H1 (cell line): ENCODE results near the gene PCDH9. TPM values are rescaled to one million over a fixed set of nuclear protein-coding genes. Genes with fewer than 3 reads are reported as not detected.

Experiments
- CTCF ChIA-PET: fragments of 300-600 bp; sonication (Branson Sonifier 250); formaldehyde crosslinking; loops from one replicate; lab custom pipeline; 2021; ENCODE audit not compliant: partially characterized antibody; lab: Charles Lee
- POLR2A ChIA-PET: fragments of 300-600 bp; sonication (Branson Sonifier 250); formaldehyde crosslinking; loops from one replicate; lab custom pipeline; 2021; ENCODE audit warnings: inconsistent platforms; ENCODE audit not compliant: partially characterized antibody; lab: Charles Lee
- DNase-seq, 2 experiments: peaks; one replicate each; pipeline versions ENCODE4 v3.0.0 to v3.0.0-alpha.2; 2010 to 2022; ENCODE audit warnings: low spot score in 2 of 2, low read depth in 1 of 2, mixed read lengths in 1 of 2
- FAIRE-seq: peaks from 2 replicates; lab custom pipeline; 2011; peaks lifted over from hg19 to GRCh38; lab: Jason Lieb, UNC
- H2AFZ ChIP-seq: 2 replicates; pipeline ENCODE4 v1.8.1; 2012; ENCODE audit warnings: low read length, inconsistent platforms
- H2AK5ac ChIP-seq: 2 replicates; pipeline ENCODE4 v1.6.1; 2013; ENCODE audit warnings: low read depth, low read length
- H2BK120ac ChIP-seq: replicated peaks from 2 replicates; pipeline ENCODE3; 2013; ENCODE audit warnings: low read depth, low read length, inconsistent platforms
- H2BK12ac ChIP-seq: 2 replicates; pipeline ENCODE4 v1.6.1; 2013; ENCODE audit warnings: low read depth, low read length
- H2BK15ac ChIP-seq: 2 replicates; pipeline ENCODE4 v1.6.1; 2013; ENCODE audit warnings: low read length
- H2BK20ac ChIP-seq: 2 replicates; pipeline ENCODE4 v1.6.1; 2013; ENCODE audit warnings: low read length
- H2BK5ac ChIP-seq: 2 replicates; pipeline ENCODE4 v1.6.1; 2013; ENCODE audit warnings: low read depth, low read length
- H3K14ac ChIP-seq: 2 replicates; pipeline ENCODE4 v1.6.1; 2013; ENCODE audit warnings: inconsistent platforms; ENCODE audit not compliant: insufficient read length
- H3K18ac ChIP-seq: 2 replicates; pipeline ENCODE4 v1.6.1; 2013; ENCODE audit warnings: low read length; ENCODE audit errors: extremely low read depth
- H3K23ac ChIP-seq: 2 replicates; pipeline ENCODE4 v1.6.1; 2013; ENCODE audit warnings: inconsistent platforms; ENCODE audit not compliant: insufficient read length
- H3K23me2 ChIP-seq: 2 replicates; pipeline ENCODE4 v1.6.1; 2013; ENCODE audit warnings: low read depth, low read length
- H3K27ac ChIP-seq: 2 replicates; pipeline ENCODE4 v1.6.1; 2011; ENCODE audit warnings: low read depth, low read length, inconsistent platforms
- H3K27me3 ChIP-seq, 4 experiments: replicated peaks in 1 of 4; 1 replicate in 1 of 4; 2 replicates in 3 of 4; pipeline versions ENCODE4 v1.6.1 to v1.8.1; 2011 to 2013; ENCODE audit warnings: low read length in 3 of 4, mild to moderate bottlenecking in 3 of 4, inconsistent platforms in 2 of 4, mixed read lengths in 2 of 4, moderate library complexity in 1 of 4; ENCODE audit not compliant: control insufficient read depth in 3 of 4, insufficient read depth in 3 of 4; ENCODE audit errors: extremely low read depth in 1 of 4
- H3K36me3 ChIP-seq, 4 experiments: 2 replicates each; pipeline versions ENCODE4 v1.6.1 to v1.8.1; 2011 to 2013; ENCODE audit warnings: mild to moderate bottlenecking in 4 of 4, low read length in 3 of 4, moderate library complexity in 2 of 4, control low read depth in 1 of 4, inconsistent platforms in 1 of 4; ENCODE audit not compliant: insufficient read depth in 4 of 4, control insufficient read depth in 2 of 4
- H3K4ac ChIP-seq: replicated peaks from 2 replicates; pipeline ENCODE3; 2013; ENCODE audit warnings: low read length, low read depth, mixed read lengths, inconsistent platforms; ENCODE audit not compliant: insufficient read length
- H3K4me1 ChIP-seq, 4 experiments: replicated peaks in 1 of 4; 1 replicate in 1 of 4; 2 replicates in 3 of 4; pipeline versions ENCODE4 v1.6.1 to v1.8.1; 2011 to 2013; ENCODE audit warnings: low read length in 3 of 4, inconsistent platforms in 2 of 4, mixed read lengths in 1 of 4; ENCODE audit not compliant: insufficient read depth in 4 of 4, control insufficient read depth in 3 of 4
- H3K4me2 ChIP-seq, 2 experiments: 2 replicates each; pipeline versions ENCODE4 v1.6.1 to v1.8.1; 2011 to 2013; ENCODE audit warnings: low read depth in 2 of 2, low read length in 2 of 2, control low read depth in 1 of 2, inconsistent platforms in 1 of 2, mild to moderate bottlenecking in 1 of 2; ENCODE audit not compliant: insufficient read depth in 1 of 2
- H3K4me3 ChIP-seq, 4 experiments: fragments of 200-600, 300-600 bp in 1 of 4; sonication (generic), shearing (Covaris generic), sonication (Bioruptor Twin) in 1 of 4; 2 replicates each; pipeline versions ENCODE4 v1.5.1 to v1.8.1; 2011 to 2016; ENCODE audit warnings: low read length in 4 of 4, low read depth in 3 of 4, control low read depth in 2 of 4, inconsistent platforms in 2 of 4, mild to moderate bottlenecking in 2 of 4, mixed read lengths in 1 of 4, moderate library complexity in 1 of 4; ENCODE audit not compliant: insufficient read depth in 2 of 4; ENCODE audit errors: extremely low read depth in 1 of 4
- H3K56ac ChIP-seq: replicated peaks from 2 replicates; pipeline ENCODE3; 2013; ENCODE audit warnings: low read depth, mild to moderate bottlenecking, mixed read lengths, low read length, inconsistent platforms; ENCODE audit not compliant: insufficient read length
- H3K79me1 ChIP-seq: 2 replicates; pipeline ENCODE4 v1.6.1; 2013; ENCODE audit warnings: low read depth, low read length, control low read depth
- H3K79me2 ChIP-seq, 2 experiments: 2 replicates each; pipeline versions ENCODE4 v1.6.1 to v1.8.1; 2012 to 2013; ENCODE audit warnings: low read length in 2 of 2, mild to moderate bottlenecking in 2 of 2, inconsistent platforms in 1 of 2; ENCODE audit not compliant: insufficient read depth in 2 of 2, control insufficient read depth in 1 of 2
- H3K9ac ChIP-seq, 4 experiments: replicated peaks in 1 of 4; 1 replicate in 1 of 4; 2 replicates in 3 of 4; pipeline versions ENCODE4 v1.6.1 to v1.8.1; 2011 to 2013; ENCODE audit warnings: low read depth in 3 of 4, low read length in 3 of 4, control low read depth in 2 of 4, mild to moderate bottlenecking in 2 of 4, moderate library complexity in 2 of 4, inconsistent platforms in 1 of 4; ENCODE audit errors: extremely low read depth in 1 of 4
- H3K9me3 ChIP-seq, 2 experiments: 2 replicates each; pipeline versions ENCODE4 v1.6.1 to v1.8.1; 2012 to 2013; ENCODE audit warnings: mild to moderate bottlenecking in 2 of 2, moderate library complexity in 2 of 2, control low read depth in 1 of 2, inconsistent platforms in 1 of 2, low read depth in 1 of 2, low read length in 1 of 2, mixed read lengths in 1 of 2; ENCODE audit not compliant: insufficient read depth in 2 of 2
- H4K20me1 ChIP-seq, 2 experiments: replicated peaks in 1 of 2; 2 replicates each; pipeline versions ENCODE3 to v1.8.1; 2011 to 2013; ENCODE audit warnings: inconsistent platforms in 2 of 2, low read length in 2 of 2, mild to moderate bottlenecking in 1 of 2; ENCODE audit not compliant: insufficient read depth in 2 of 2, control insufficient read depth in 1 of 2
- H4K5ac ChIP-seq: 2 replicates; pipeline ENCODE4 v1.6.1; 2013; ENCODE audit warnings: low read length, low read depth, mixed read lengths, inconsistent platforms; ENCODE audit not compliant: insufficient read length
- H4K8ac ChIP-seq: 2 replicates; pipeline ENCODE4 v1.8.0; 2013; ENCODE audit warnings: mild to moderate bottlenecking, moderate library complexity, low read length, inconsistent platforms; ENCODE audit not compliant: insufficient read depth; ENCODE audit errors: extremely low read depth
- H4K91ac ChIP-seq: replicated peaks from 2 replicates; pipeline ENCODE3; 2013; ENCODE audit warnings: low read length, mixed read lengths, inconsistent platforms; ENCODE audit not compliant: insufficient read length
- CTBP2 ChIP-seq: IDR thresholded peaks from 2 replicates; pipeline ENCODE4 v1.7.0; 2011; ENCODE audit warnings: borderline replicate concordance, mild to moderate bottlenecking, moderate library complexity, mixed read lengths, low read length; ENCODE audit not compliant: insufficient read depth, insufficient read length
- EZH2 ChIP-seq: fragments of 200-600 bp; sonication (generic); IDR thresholded peaks from 2 replicates; pipeline ENCODE4 v1.7.1; 2012; ENCODE audit warnings: low read depth, mild to moderate bottlenecking, moderate library complexity, low read length, inconsistent platforms; ENCODE audit not compliant: severe bottlenecking
- HDAC6 ChIP-seq: IDR thresholded peaks from one replicate; pipeline ENCODE4 v1.7.1; 2012; ENCODE audit warnings: low read depth, mild to moderate bottlenecking, inconsistent platforms, low read length, moderate library complexity
- POU5F1 ChIP-seq: IDR thresholded peaks from 2 replicates; pipeline ENCODE4 v1.6.1; 2011; ENCODE audit warnings: low read depth, mild to moderate bottlenecking, low read length, moderate library complexity
- RFX5 ChIP-seq: IDR thresholded peaks from 2 replicates; pipeline ENCODE4 v1.6.1; 2011; ENCODE audit warnings: low read depth, low read length, improper control_type of control experiment, borderline replicate concordance
- SIN3A ChIP-seq, 2 experiments: IDR thresholded peaks in 1 of 2; conservative IDR thresholded peaks in 1 of 2; 2 replicates each; pipeline ENCODE4 v1.6.1; 2011 to 2012; ENCODE audit warnings: low read length in 2 of 2, improper control_type of control experiment in 1 of 2, low read depth in 1 of 2, mild to moderate bottlenecking in 1 of 2
- SP1 ChIP-seq: IDR thresholded peaks from 2 replicates; pipeline ENCODE4 v1.6.1; 2011; ENCODE audit warnings: low read depth, low read length
- TAF1 ChIP-seq: IDR thresholded peaks from 2 replicates; pipeline ENCODE4 v1.6.1; 2011; ENCODE audit warnings: mild to moderate bottlenecking, low read depth, low read length
- WGBS, 2 experiments: shearing (Covaris generic) in 1 of 2; methylation state at CpG; one replicate each; pipeline versions ENCODE4 v1.1.6 to v1.1.7; 2013 to 2015; ENCODE audit warnings: low lambda C conversion rate in 2 of 2, mixed read lengths in 2 of 2, inconsistent platforms in 1 of 2, low coverage in 1 of 2, missing lambda C conversion rate in 1 of 2; ENCODE audit not compliant: insufficient replicate concordance in 2 of 2, insufficient coverage in 1 of 2, insufficient read length in 1 of 2; ENCODE audit errors: extremely low coverage in 1 of 2, missing lambda C conversion rate in 1 of 2; 5-methylcytosine and 5-hydroxymethylcytosine counted together
- polyA plus RNA-seq, 7 experiments: library from polyadenylated mRNA; depleted of rRNA in 3 of 7; stranded (reverse) in 5 of 7; unstranded in 2 of 7; fragments of >200 nt in 5 of 7; fragments of 200-250 nt in 2 of 7; gene quantifications; 1 replicate in 5 of 7; 2 replicates in 1 of 7; 4 replicates in 1 of 7; pipeline versions ENCODE4 v1.2.1 to v1.2.3, GENCODE V29; 2011 to 2013; ENCODE audit warnings: missing spikeins in 2 of 7, mixed read lengths in 2 of 7
- total RNA-seq: library from RNA; stranded (reverse); fragmentation: NEBNext Ultra II Directional; extraction: Animal tissue kit (Norgen Biotek cat#: 25700); gene quantifications from 2 replicates; pipeline ENCODE4 v1.2.1, GENCODE V29; 2021

Gene PCDH9
- total and polyA plus RNA-seq, 2 of the 8 experiments (the other 6 are each of a cell fraction or from before 2014, with no cell fraction given) = 0.12 to 0.60 TPM

DNA sequence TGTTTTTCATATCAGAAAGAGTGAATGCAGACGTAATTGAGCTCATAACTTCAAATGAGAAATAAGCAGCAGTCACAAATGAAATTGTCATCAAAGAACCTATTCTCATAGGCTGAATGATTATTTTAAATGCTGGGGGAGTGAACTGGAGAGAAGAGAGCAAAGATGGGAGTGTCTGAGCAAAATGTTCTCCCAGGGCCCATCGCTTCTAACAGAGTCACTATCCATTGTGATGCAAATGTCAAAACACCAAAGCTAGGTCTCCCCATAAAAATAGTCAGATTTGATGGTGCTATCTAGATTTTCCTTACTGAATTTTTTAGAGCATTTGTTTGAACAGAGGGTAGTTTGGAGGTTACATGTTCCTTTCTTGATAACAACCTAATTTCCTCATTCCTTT lies 278.7 kb downstream of the PCDH9 start:
- no peak for FAIRE-seq
- no peak overlapping the region for H4K5ac ChIP-seq
- H3K4me2 ChIP-seq = peak overlapping the region in 1 of 2 experiments; percentile 11; a peak in 1 of 4 replicates
- ChIA-PET POLR2A (no interaction called here), CTCF (no interaction called here)
- no peak overlapping the region for H3K4me3 ChIP-seq
- H3K27ac ChIP-seq = no peak overlapping the region
- no peak overlapping the region for H3K56ac ChIP-seq
- H2BK15ac ChIP-seq = no peak overlapping the region
- no peak overlapping the region for H2BK5ac ChIP-seq
- no peak overlapping the region for H3K4ac ChIP-seq
- H3K9me3 ChIP-seq = no peaks in the 10 kb centered on the region
- H3K23me2 ChIP-seq = no peaks in the 10 kb centered on the region
- peaks cover 0 to 23% (median 5%) of the 10 kb centered on the region in 4 experiments; a peak in 4 of 7 replicates for H3K4me1 ChIP-seq
- H2AK5ac ChIP-seq = no peak overlapping the region
- no peaks in the 10 kb centered on the region for H3K79me1 ChIP-seq
- no peak for DNase-seq
- H3K23ac ChIP-seq = no peak overlapping the region
- no peaks in the 10 kb centered on the region for H3K36me3 ChIP-seq
- no peak overlapping the region for H2BK12ac ChIP-seq
- no peak overlapping the region for H3K14ac ChIP-seq
- H3K18ac ChIP-seq = no peak overlapping the region
- WGBS, 2 experiments = 39% methylated on average over 2 of the region's 2 CpGs; no CpG with 5 or more reads in 1 of the 2 experiments
- no peak overlapping the region for H2AFZ ChIP-seq
- H2BK120ac ChIP-seq = no peak overlapping the region
- no peak overlapping the region for H4K8ac ChIP-seq
- no peaks in the 10 kb centered on the region for H4K20me1 ChIP-seq
- H4K91ac ChIP-seq = no peak overlapping the region
- no peaks in the 10 kb centered on the region for H3K79me2 ChIP-seq
- no peak overlapping the region for H3K9ac ChIP-seq
- no peaks in the 10 kb centered on the region for H3K27me3 ChIP-seq
- no peak overlapping the region for H2BK20ac ChIP-seq
- TF ChIP-seq SP1 = no peak
- TF ChIP-seq RFX5 = no peak
- no peak for TF ChIP-seq HDAC6
- TF ChIP-seq SIN3A (conservative IDR thresholded peaks at IDR 0.05 in 1 of 2, IDR thresholded peaks at IDR 0.05 in 1 of 2; ENCODE audit: low read depth in 1 of 2, low read length in 2 of 2) = no peak
- no peak for TF ChIP-seq EZH2
- TF ChIP-seq POU5F1 = no peak
- no peak for TF ChIP-seq CTBP2
- TF ChIP-seq TAF1 = no peak
